Activated CD4-positive, alpha-beta T cell treated with anti-CD3 and anti-CD28 coated beads, Interleukin-2, amount 10 ng/mL, durations not matched to agents 7 days and 5 days (primary cell): ENCODE measurements around the gene MBD1. TPM values are rescaled to one million over a fixed set of nuclear protein-coding genes. Genes with fewer than 3 reads are reported as not detected.
"Not testable (repeated sequence)": the region's sequence is repeated elsewhere in the genome, so short reads cannot be mapped to it uniquely, and the experiment has no call there.

ENCODE experiments used
- CTCF ChIA-PET: fragments of 350-600 bp; sonication (Branson Sonifier 250); formaldehyde crosslinking; loops from one replicate; lab custom pipeline; 2021; ENCODE audit warnings: antibody characterized with exemption; lab: Charles Lee
- POLR2A ChIA-PET: fragments of 350-600 bp; sonication (Branson Sonifier 250); formaldehyde crosslinking; loops from one replicate; lab custom pipeline; 2021; ENCODE audit warnings: antibody characterized with exemption; lab: Charles Lee
- DNase-seq: peaks from one replicate; pipeline ENCODE4 v3.0.0-alpha.2; 2020
- H3K27ac Mint-ChIP-seq: one replicate; pipeline ENCODE4 v1.8.0; 2021; ENCODE audit warnings: mild to moderate bottlenecking, moderate library complexity, mixed read lengths
- H3K27me3 Mint-ChIP-seq: one replicate; pipeline ENCODE4 v1.8.0; 2021; ENCODE audit warnings: mixed read lengths
- H3K36me3 Mint-ChIP-seq: one replicate; pipeline ENCODE4 v1.8.0; 2021; ENCODE audit warnings: low read depth, mixed read lengths
- H3K4me1 Mint-ChIP-seq: one replicate; pipeline ENCODE4 v1.8.0; 2021; ENCODE audit warnings: mixed read lengths
- H3K4me3 Mint-ChIP-seq: one replicate; pipeline ENCODE4 v1.8.0; 2021; ENCODE audit warnings: mild to moderate bottlenecking, moderate library complexity, mixed read lengths
- H3K9me3 Mint-ChIP-seq: one replicate; pipeline ENCODE4 v1.8.0; 2021; ENCODE audit warnings: mixed read lengths
- total RNA-seq, 2 experiments: library from RNA; stranded (reverse); gene quantifications; one replicate each; pipeline ENCODE4 v1.2.3, GENCODE V29; 2021

MBD1 gene
- total RNA-seq, 2 experiments from 2014 or later = 91.6 to 96.2 TPM

DNA sequence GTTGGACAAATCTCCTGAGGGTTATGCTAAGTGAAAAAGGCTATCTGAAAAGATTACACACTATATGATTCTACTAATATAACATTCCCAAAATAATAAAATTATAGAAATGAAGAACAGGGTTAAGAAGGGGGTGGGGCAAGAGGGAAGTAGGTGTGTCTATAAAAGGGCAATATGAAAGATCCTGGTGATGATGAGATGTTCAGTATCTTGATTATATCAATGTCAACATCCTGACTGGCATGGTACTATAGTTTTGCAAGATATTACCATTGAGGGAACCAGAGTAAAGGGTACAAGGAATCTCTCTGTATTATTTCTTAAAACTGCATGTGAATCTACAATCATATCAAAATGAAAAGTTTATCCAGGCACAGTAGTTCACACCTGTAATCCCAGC is 31.7 kb downstream of the MBD1 start:
- no peaks in the 10 kb centered on the region for H3K9me3 Mint-ChIP-seq
- H3K4me3 Mint-ChIP-seq = no peak overlapping the region
- no peaks in the 10 kb centered on the region for H3K36me3 Mint-ChIP-seq
- peaks cover 2% of the 10 kb centered on the region for H3K4me1 Mint-ChIP-seq
- H3K27me3 Mint-ChIP-seq = no peaks in the 10 kb centered on the region
- POLR2A ChIA-PET = no interaction called here
- H3K27ac Mint-ChIP-seq = no peak overlapping the region
- CTCF ChIA-PET = no interaction called here
- DNase-seq = no peak

DNA sequence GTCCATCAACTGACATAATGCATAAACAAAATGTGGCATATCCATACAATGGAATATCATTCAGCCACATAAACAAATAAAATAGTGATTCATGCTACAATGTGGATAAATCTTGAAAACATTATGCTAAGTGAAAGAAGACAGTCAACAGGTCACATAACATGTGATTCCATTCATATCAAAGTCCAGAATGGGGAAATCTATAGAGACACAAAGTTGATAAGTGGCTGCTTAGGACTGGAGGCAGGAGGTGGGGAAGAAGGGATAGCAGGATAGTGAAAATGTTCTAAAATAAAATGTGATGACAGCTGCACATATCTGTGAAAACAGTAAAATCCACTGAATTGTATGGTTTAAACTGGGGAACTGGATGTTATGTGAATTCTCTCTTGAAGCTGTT is 33.8 kb downstream of the MBD1 start:
- POLR2A ChIA-PET = no interaction called here
- no peaks in the 10 kb centered on the region for H3K9me3 Mint-ChIP-seq
- CTCF ChIA-PET = no interaction called here
- H3K36me3 Mint-ChIP-seq = no peaks in the 10 kb centered on the region
- H3K27me3 Mint-ChIP-seq = peaks cover 2% of the 10 kb centered on the region
- H3K4me1 Mint-ChIP-seq = peaks cover 2% of the 10 kb centered on the region
- no peak for DNase-seq
- no peak overlapping the region for H3K27ac Mint-ChIP-seq
- no peak overlapping the region for H3K4me3 Mint-ChIP-seq

DNA sequence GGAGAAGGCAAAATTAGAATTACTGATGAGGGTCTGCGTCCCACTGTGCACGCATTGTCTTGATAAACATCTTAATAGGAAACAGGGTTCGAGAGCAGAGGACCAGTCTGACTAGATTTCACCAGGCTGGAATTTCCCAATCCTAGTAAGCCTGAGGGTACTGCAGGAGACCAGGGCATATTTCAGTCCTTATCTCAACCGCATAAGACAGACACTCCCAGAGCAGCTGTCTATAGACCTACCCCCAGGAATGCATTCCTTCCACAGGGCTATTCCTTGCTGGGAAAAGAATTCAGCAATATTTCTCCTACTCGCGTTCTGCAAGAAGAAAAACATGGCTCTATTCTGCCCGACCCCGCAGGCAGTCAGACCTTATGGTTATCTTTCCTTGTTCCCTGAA is 39.6 kb downstream of the MBD1 start:
- H3K4me3 Mint-ChIP-seq, H3K36me3 Mint-ChIP-seq, H3K27me3 Mint-ChIP-seq, POLR2A ChIA-PET, H3K27ac Mint-ChIP-seq, DNase-seq, H3K4me1 Mint-ChIP-seq: not testable (repeated sequence)
- peaks cover 14% of the 10 kb centered on the region for H3K9me3 Mint-ChIP-seq
- CTCF ChIA-PET = interaction anchor here (1.2 kb wide), 1 partner anchor 115 kb away, joined by 3 read pairs; no protein-coding TSS in a partner anchor

DNA sequence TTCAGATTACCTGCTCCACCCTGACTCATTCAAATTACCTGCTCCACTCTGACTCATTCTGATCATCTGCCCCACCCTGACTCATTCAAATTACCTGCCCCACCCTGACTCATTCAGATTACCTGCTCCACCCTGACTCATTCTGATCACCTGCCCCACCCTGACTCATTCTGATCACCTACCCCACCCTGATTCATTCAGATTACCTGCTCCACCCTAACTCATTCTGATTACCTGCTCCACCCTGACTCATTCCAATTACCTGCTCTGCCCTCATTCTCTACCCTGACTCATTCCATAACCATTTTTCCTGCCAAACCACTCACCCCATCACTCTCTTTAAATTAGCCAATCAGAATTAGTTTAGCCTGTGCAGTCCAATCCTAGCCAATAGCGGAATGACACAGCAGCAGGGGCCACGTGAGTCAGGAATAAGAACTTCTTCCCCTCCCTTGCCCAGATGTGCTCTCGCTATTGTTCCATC is 41.2 kb downstream of the MBD1 start:
- DNase-seq = no peak
- Mint-ChIP-seq H3K9me3 (peaks cover 14% of the 10 kb centered on the region), H3K27ac (no peak overlapping the region), H3K4me3 (no peak overlapping the region), H3K27me3 (peaks cover 5% of the 10 kb centered on the region), H3K4me1 (peaks cover 8% of the 10 kb centered on the region), H3K36me3 (no peaks in the 10 kb centered on the region)
- ChIA-PET POLR2A (no interaction called here), CTCF (no interaction called here)

DNA sequence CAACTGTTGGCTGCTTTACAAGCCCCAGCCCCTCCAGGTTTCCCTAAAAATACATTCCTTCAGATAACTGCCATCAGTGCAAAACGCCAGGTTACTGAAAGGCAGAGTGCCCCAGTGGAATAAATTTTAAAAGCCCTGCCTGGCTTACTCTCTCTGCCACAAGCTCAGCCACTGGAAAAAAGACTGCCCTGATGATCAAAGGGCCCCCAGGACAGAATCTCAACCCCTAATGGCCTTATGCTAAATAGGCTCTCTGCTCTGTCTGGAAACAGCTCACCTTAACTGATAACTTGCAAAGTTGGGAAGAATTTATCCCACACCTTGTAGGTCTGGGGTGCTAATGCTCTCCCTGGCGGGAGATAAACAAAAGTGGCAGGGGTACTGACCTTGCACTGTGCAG is 48.9 kb downstream of the MBD1 start:
- no peaks in the 10 kb centered on the region for H3K9me3 Mint-ChIP-seq
- no peak overlapping the region for H3K4me3 Mint-ChIP-seq
- no peaks in the 10 kb centered on the region for H3K36me3 Mint-ChIP-seq
- no peaks in the 10 kb centered on the region for H3K4me1 Mint-ChIP-seq
- CTCF ChIA-PET = interaction anchor here (0.7 to 1.5 kb wide), 2 partner anchors 9 to 27 kb away, joined by 3 to 4 read pairs; no protein-coding TSS in a partner anchor
- no peak overlapping the region for H3K27ac Mint-ChIP-seq
- peaks cover 5% of the 10 kb centered on the region for H3K27me3 Mint-ChIP-seq
- POLR2A ChIA-PET = no interaction called here
- DNase-seq = no peak

DNA sequence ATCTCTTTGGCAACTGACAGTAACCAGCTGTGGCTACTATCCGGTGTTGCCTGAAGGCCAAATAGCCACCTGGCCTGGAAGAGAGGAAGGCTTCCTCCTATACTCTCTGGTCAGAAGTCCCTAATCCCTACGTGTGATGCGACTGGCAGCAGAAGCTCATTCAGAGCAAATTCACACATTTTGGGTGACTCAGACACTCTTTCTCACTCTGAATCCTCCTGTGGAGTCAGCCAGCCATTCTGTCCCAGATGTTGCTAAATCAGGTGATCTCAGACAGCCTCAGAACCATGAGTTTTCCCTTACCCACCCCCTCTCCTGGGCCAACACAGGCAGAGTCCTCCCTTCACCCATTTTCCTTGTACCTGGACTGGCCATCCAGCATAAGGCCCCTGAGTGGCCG is 49.7 kb downstream of the MBD1 start:
- Mint-ChIP-seq H3K36me3 (no peaks in the 10 kb centered on the region), H3K4me3 (no peak overlapping the region), H3K4me1 (no peaks in the 10 kb centered on the region), H3K9me3 (no peaks in the 10 kb centered on the region), H3K27me3 (peaks cover 5% of the 10 kb centered on the region), H3K27ac (no peak overlapping the region)
- ChIA-PET CTCF (interaction anchor here (2.2 kb wide), 1 partner anchor 126 kb away, joined by 4 read pairs; no protein-coding TSS in a partner anchor), POLR2A (no interaction called here)
- no peak for DNase-seq

DNA sequence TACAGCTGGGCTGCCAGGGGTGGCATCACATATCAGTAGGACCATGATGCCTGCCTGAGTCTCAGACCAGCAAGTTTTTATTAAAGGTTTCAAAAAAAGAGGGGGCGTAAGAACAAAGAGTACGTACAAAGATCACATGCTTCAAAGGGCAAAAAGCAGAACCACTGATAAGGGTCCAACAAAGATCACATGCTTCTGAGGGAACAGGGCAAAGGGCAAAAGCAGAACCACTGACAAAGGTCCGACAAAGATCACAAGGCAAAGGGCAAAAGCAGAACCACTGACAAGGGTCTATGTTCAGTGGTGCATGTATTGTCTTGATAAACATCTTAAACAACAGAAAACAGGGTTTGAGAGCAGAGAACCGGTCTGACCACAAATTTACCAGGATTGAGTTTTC is 61.1 kb downstream of the MBD1 start:
- DNase-seq, H3K4me1 Mint-ChIP-seq, H3K4me3 Mint-ChIP-seq, H3K27ac Mint-ChIP-seq, H3K36me3 Mint-ChIP-seq, POLR2A ChIA-PET: not testable (repeated sequence)
- Mint-ChIP-seq H3K27me3 (peaks cover 25% of the 10 kb centered on the region), H3K9me3 (peaks cover 10% of the 10 kb centered on the region)
- CTCF ChIA-PET = interaction anchor here (1.6 kb wide), 1 partner anchor 136 kb away, joined by 3 read pairs; no protein-coding TSS in a partner anchor

Other genes starting within 250 kb of the MBD1 start
- under 1 TPM in 1 of 2 experiments, not detected in 1; 0.12 TPM for gene MYO5B, start 86.4 kb downstream of the MBD1 start, total RNA-seq
- under 1 TPM; 0.50 to 0.56 TPM for gene CFAP53, start 15.0 kb downstream of the MBD1 start, total RNA-seq
- gene CXXC1, start 6.2 kb upstream of the MBD1 start, total RNA-seq = 100 to 1,000 TPM; 125 to 139 TPM
- 10 to 100 TPM; 44.1 to 51.4 TPM for gene SKA1, start 93.5 kb upstream of the MBD1 start, total RNA-seq